UCSD-AML1 (cell line): Measurements from ENCODE around the gene ZC3HAV1.
"Not testable (repeated sequence)": the region's sequence is repeated elsewhere in the genome, so short reads cannot be mapped to it uniquely, and the experiment has no call there.

Experiments
- DNase-seq: peaks from one replicate; lab custom pipeline; 2025; ENCODE audit not compliant: unreplicated experiment; lab: John Stamatoyannopoulos, UW

Gene ZC3HAV1

GRCh38 chr7:139112741-139113250 is 3.3 kb upstream of the ZC3HAV1 start:
- no peak for DNase-seq

- DNase-seq = no peak
Observed at GRCh38 chr7:139112316-139112715, 2.8 kb upstream of the ZC3HAV1 start.

GRCh38 chr7:139111811-139112301 is 2.3 kb upstream of the ZC3HAV1 start:
- DNase-seq = no peak

GRCh38 chr7:139111147-139111546 is 1.6 kb upstream of the ZC3HAV1 start:
- DNase-seq = no peak

- DNase-seq = no peak
Observed at GRCh38 chr7:139109983-139110411, 477 bp upstream of the ZC3HAV1 start.

GRCh38 chr7:139108266-139109187 is 993 bp downstream of the ZC3HAV1 start:
- no peak for DNase-seq

- DNase-seq = no peak
Observed at GRCh38 chr7:139106959-139107358, 2.6 kb downstream of the ZC3HAV1 start.

- DNase-seq = not testable (repeated sequence)
Observed at GRCh38 chr7:139106227-139106626, 3.3 kb downstream of the ZC3HAV1 start.

- no peak for DNase-seq
Observed at GRCh38 chr7:139105484-139105883, 4.0 kb downstream of the ZC3HAV1 start.

GRCh38 chr7:139104091-139104450 is 5.4 kb downstream of the ZC3HAV1 start:
- DNase-seq = peak; percentile 9

GRCh38 chr7:139103057-139103815 is 6.3 kb downstream of the ZC3HAV1 start:
- DNase-seq = no peak

- DNase-seq = not testable (repeated sequence)
Observed at GRCh38 chr7:139101637-139102158, 7.8 kb downstream of the ZC3HAV1 start.

GRCh38 chr7:139099172-139099947 is 10.2 kb downstream of the ZC3HAV1 start:
- no peak for DNase-seq

GRCh38 chr7:139095194-139095659 is 14.3 kb downstream of the ZC3HAV1 start:
- peak; percentile 33 for DNase-seq

- no peak for DNase-seq
Observed at GRCh38 chr7:139094596-139094995, 14.9 kb downstream of the ZC3HAV1 start.

- DNase-seq = no peak
Observed at GRCh38 chr7:139094030-139094429, 15.5 kb downstream of the ZC3HAV1 start.

- not testable (repeated sequence) for DNase-seq
Observed at GRCh38 chr7:139093512-139093911, 16.0 kb downstream of the ZC3HAV1 start.

GRCh38 chr7:139092090-139092796 is 17.3 kb downstream of the ZC3HAV1 start:
- no peak for DNase-seq

- no peak for DNase-seq
Observed at GRCh38 chr7:139091677-139091996, 17.9 kb downstream of the ZC3HAV1 start.

- no peak for DNase-seq
Observed at GRCh38 chr7:139089118-139089517, 20.4 kb downstream of the ZC3HAV1 start.
